HepG2 (cell line): ENCODE data around the gene RANBP3. TPM values are rescaled to one million over a fixed set of nuclear protein-coding genes. Genes with fewer than 3 reads are reported as not detected.

Source experiments
- ATAC-seq: fragments of 200-7000 bp; cut with Tn5 transposase; 3 replicates; pipeline ENCODE4 v1.9.1; 2020; ENCODE audit warnings: mild to moderate bottlenecking, moderate library complexity
- BruUV-seq: library from RNA; stranded (reverse); fragments of 400-500 nt; replicated peaks from 2 replicates; lab custom pipeline; 2021; lab: Mats Ljungman, UMichigan
- CTCF ChIA-PET: fragments of 300-600 bp; formaldehyde crosslinking; extraction: SDS; loops from one replicate; lab custom pipeline; 2021; ENCODE audit warnings: low total read pairs, inconsistent platforms, low intra/inter-chr PET ratio; lab: Yijun Ruan, JAX
- POLR2A ChIA-PET: fragments of 350-600 bp; sonication (Branson Sonifier 250); formaldehyde crosslinking; loops from one replicate; lab custom pipeline; 2020; ENCODE audit warnings: antibody characterized with exemption, inconsistent platforms; lab: Yijun Ruan, JAX
- DNase-seq: peaks from one replicate; pipeline ENCODE4 v3.0.0-alpha.2; 2015; ENCODE audit warnings: low spot score
- FAIRE-seq: peaks from 3 replicates; lab custom pipeline; 2011; peaks lifted over from hg19 to GRCh38; lab: Jason Lieb, UNC
- H2AFZ ChIP-seq: one replicate; pipeline ENCODE4 v1.6.1; 2011; ENCODE audit warnings: low read length, inconsistent platforms
- H3K27ac ChIP-seq: fragments of 300-600 bp; 3 replicates; pipeline ENCODE4 v1.8.0; 2011; ENCODE audit warnings: mixed run types, mild to moderate bottlenecking, mixed read lengths, low read length, inconsistent platforms; ENCODE audit not compliant: insufficient read depth; ENCODE audit errors: extremely low read length
- H3K27me3 ChIP-seq, 2 experiments: fragments of 200-600 bp in 1 of 2; 2 replicates in 1 of 2; 3 replicates in 1 of 2; pipeline versions ENCODE4 v1.6.0 to v1.8.0; 2011; ENCODE audit warnings: low read length in 2 of 2, mild to moderate bottlenecking in 2 of 2, moderate library complexity in 2 of 2, inconsistent platforms in 1 of 2; ENCODE audit not compliant: insufficient read depth in 2 of 2, control insufficient read depth in 1 of 2
- H3K36me3 ChIP-seq, 2 experiments: fragments of 200-600 bp in 1 of 2; replicated peaks in 1 of 2; 2 replicates in 1 of 2; 3 replicates in 1 of 2; pipeline versions ENCODE4 v1.5.1 to v1.8.0; 2011; ENCODE audit warnings: low read length in 2 of 2, inconsistent platforms in 1 of 2; ENCODE audit not compliant: insufficient read depth in 2 of 2, control insufficient read depth in 1 of 2
- H3K4me1 ChIP-seq: 2 replicates; pipeline ENCODE4 v1.5.1; 2012; ENCODE audit warnings: low read length, inconsistent platforms; ENCODE audit not compliant: insufficient read depth
- H3K4me2 ChIP-seq: 2 replicates; pipeline ENCODE4 v1.6.0; 2011; ENCODE audit warnings: low read depth, low read length, inconsistent platforms
- H3K4me3 ChIP-seq, 3 experiments: fragments of 200-600 bp in 1 of 3; sonication (generic), shearing (Covaris generic) in 1 of 3; replicated peaks in 1 of 3; 2 replicates each; pipeline ENCODE4 v1.5.1; 2011 to 2016; ENCODE audit warnings: low read length in 3 of 3, inconsistent platforms in 2 of 3, low read depth in 2 of 3, mild to moderate bottlenecking in 2 of 3, control low read depth in 1 of 3, mixed read lengths in 1 of 3; ENCODE audit not compliant: insufficient read depth in 1 of 3
- H3K79me2 ChIP-seq: one replicate; pipeline ENCODE4 v1.6.1; 2011; ENCODE audit warnings: low read length, inconsistent platforms; ENCODE audit not compliant: insufficient read depth
- H3K9ac ChIP-seq: 2 replicates; pipeline ENCODE4 v1.6.0; 2011; ENCODE audit warnings: mild to moderate bottlenecking, low read depth, low read length, inconsistent platforms; ENCODE audit not compliant: insufficient read depth
- H3K9me3 ChIP-seq: 2 replicates; pipeline ENCODE4 v1.5.1; 2012; ENCODE audit warnings: mild to moderate bottlenecking, low read length
- H4K20me1 ChIP-seq: 2 replicates; pipeline ENCODE4 v1.6.0; 2011; ENCODE audit warnings: inconsistent platforms, mild to moderate bottlenecking, low read length, moderate library complexity; ENCODE audit not compliant: insufficient read depth
- ELF4 ChIP-seq: sonication (generic); formaldehyde crosslinking; IDR thresholded peaks from 2 replicates; pipeline ENCODE4 v1.5.0; 2020; ENCODE audit warnings: missing genetic modification reagents, mild to moderate bottlenecking, moderate library complexity, borderline replicate concordance
- FOXA3 ChIP-seq: IDR thresholded peaks from 2 replicates; pipeline ENCODE4 v1.6.1; 2016; ENCODE audit warnings: missing genetic modification reagents, missing compliant biosample characterization
- GFI1 ChIP-seq: sonication (generic); formaldehyde crosslinking; IDR thresholded peaks from 2 replicates; pipeline ENCODE4 v1.5.0; 2020; ENCODE audit warnings: missing genetic modification reagents, mild to moderate bottlenecking, borderline replicate concordance
- HMG20B ChIP-seq: conservative IDR thresholded peaks from 2 replicates; pipeline ENCODE4 v1.6.1; 2016; ENCODE audit warnings: missing genetic modification reagents, missing compliant biosample characterization
- HNRNPLL ChIP-seq: fragments of 200-400 bp; formaldehyde crosslinking; IDR thresholded peaks from 2 replicates; pipeline ENCODE4 v1.6.1; 2017; ENCODE audit warnings: mild to moderate bottlenecking, low read depth, low read length; ENCODE audit not compliant: poor library complexity, severe bottlenecking
- MAFK ChIP-seq, 2 experiments: IDR thresholded peaks in 1 of 2; conservative IDR thresholded peaks in 1 of 2; 2 replicates each; pipeline ENCODE4 v1.6.1; 2011; ENCODE audit warnings: improper control_type of control experiment in 2 of 2, low read length in 2 of 2
- NFE2L2 ChIP-seq: fragments of 150-350 bp; IDR thresholded peaks from 2 replicates; pipeline ENCODE4 v1.6.1; 2014; ENCODE audit warnings: low read length
- RFXAP ChIP-seq: sonication (generic); formaldehyde crosslinking; IDR thresholded peaks from 2 replicates; pipeline ENCODE4 v1.4.0; 2020; ENCODE audit warnings: missing genetic modification reagents, borderline replicate concordance
- SNAPC2 ChIP-seq: sonication (generic); formaldehyde crosslinking; IDR thresholded peaks from 2 replicates; pipeline ENCODE4 v1.8.1; 2022; ENCODE audit warnings: mild to moderate bottlenecking, missing genetic modification reagents
- ZBTB33 ChIP-seq: sonication (generic); formaldehyde crosslinking; IDR thresholded peaks from 2 replicates; pipeline ENCODE4 v1.4.0; 2020; ENCODE audit warnings: missing genetic modification reagents
- ZBTB38 ChIP-seq: sonication (generic); formaldehyde crosslinking; IDR thresholded peaks from 2 replicates; pipeline ENCODE4 v1.5.1; 2020; ENCODE audit warnings: mild to moderate bottlenecking, missing genetic modification reagents
- ZNF704 ChIP-seq: sonication (generic); formaldehyde crosslinking; IDR thresholded peaks from 2 replicates; pipeline ENCODE4 v1.8.1; 2023; ENCODE audit warnings: mild to moderate bottlenecking, inconsistent platforms, moderate library complexity, missing genetic modification reagents, borderline replicate concordance
- WGBS: methylation state at CpG from one replicate; pipeline ENCODE4 v1.1.6; 2017; ENCODE audit warnings: low lambda C conversion rate; 5-methylcytosine and 5-hydroxymethylcytosine counted together
- in situ Hi-C: cut with HindIII; loops from 2 replicates; pipeline ENCODE4 v1.10.0; 2017; ENCODE audit warnings: low pct_unique_long_range_greater_than_20kb; ENCODE audit not compliant: extremely low pct_ligation_motif_present
- intact Hi-C: fragments of 100-400 bp; cut with micrococcal nuclease; formaldehyde crosslinking; loops from one replicate; pipeline ENCODE4 v1.10.0; 2022; ENCODE audit not compliant: unreplicated experiment
- polyA plus RNA-seq, 8 experiments: library from polyadenylated mRNA; depleted of rRNA in 3 of 8; stranded (reverse) in 7 of 8; unstranded in 1 of 8; fragments of >200 nt; fragmentation: Illumina TruSeq in 4 of 8; extraction: Trizol in 4 of 8; gene quantifications; 2 replicates each; pipeline versions ENCODE4 v1.2.1 to v1.2.3, GENCODE V29; 2011 to 2016; ENCODE audit warnings: low read depth in 4 of 8, missing spikeins in 1 of 8, mixed read lengths in 1 of 8; ENCODE audit not compliant: insufficient read depth in 1 of 8
- total RNA-seq, 5 experiments: library from RNA; depleted of rRNA; stranded (reverse); fragments of >200 nt; fragmentation: Illumina TruSeq; extraction: Trizol; gene quantifications; 2 replicates each; pipeline ENCODE4 v1.2.3, GENCODE V29; 2016; ENCODE audit warnings: low read depth in 1 of 5
- TF ChIP-seq, protein P1 (sequence below): sonication (generic); formaldehyde crosslinking; IDR thresholded peaks from 2 replicates; pipeline ENCODE4 v1.5.1; 2020; ENCODE audit warnings: mild to moderate bottlenecking, missing genetic modification reagents, moderate library complexity
- TF ChIP-seq, protein P2 (sequence below): IDR thresholded peaks from 2 replicates; pipeline ENCODE4 v1.6.1; 2016

The RANBP3 gene
- total and polyA plus RNA-seq, 2 of the 13 experiments (the other 11 are each of a cell fraction or from before 2014, with no cell fraction given), result 39.5 to 149 TPM

- TF ChIP-seq, protein P1, sequence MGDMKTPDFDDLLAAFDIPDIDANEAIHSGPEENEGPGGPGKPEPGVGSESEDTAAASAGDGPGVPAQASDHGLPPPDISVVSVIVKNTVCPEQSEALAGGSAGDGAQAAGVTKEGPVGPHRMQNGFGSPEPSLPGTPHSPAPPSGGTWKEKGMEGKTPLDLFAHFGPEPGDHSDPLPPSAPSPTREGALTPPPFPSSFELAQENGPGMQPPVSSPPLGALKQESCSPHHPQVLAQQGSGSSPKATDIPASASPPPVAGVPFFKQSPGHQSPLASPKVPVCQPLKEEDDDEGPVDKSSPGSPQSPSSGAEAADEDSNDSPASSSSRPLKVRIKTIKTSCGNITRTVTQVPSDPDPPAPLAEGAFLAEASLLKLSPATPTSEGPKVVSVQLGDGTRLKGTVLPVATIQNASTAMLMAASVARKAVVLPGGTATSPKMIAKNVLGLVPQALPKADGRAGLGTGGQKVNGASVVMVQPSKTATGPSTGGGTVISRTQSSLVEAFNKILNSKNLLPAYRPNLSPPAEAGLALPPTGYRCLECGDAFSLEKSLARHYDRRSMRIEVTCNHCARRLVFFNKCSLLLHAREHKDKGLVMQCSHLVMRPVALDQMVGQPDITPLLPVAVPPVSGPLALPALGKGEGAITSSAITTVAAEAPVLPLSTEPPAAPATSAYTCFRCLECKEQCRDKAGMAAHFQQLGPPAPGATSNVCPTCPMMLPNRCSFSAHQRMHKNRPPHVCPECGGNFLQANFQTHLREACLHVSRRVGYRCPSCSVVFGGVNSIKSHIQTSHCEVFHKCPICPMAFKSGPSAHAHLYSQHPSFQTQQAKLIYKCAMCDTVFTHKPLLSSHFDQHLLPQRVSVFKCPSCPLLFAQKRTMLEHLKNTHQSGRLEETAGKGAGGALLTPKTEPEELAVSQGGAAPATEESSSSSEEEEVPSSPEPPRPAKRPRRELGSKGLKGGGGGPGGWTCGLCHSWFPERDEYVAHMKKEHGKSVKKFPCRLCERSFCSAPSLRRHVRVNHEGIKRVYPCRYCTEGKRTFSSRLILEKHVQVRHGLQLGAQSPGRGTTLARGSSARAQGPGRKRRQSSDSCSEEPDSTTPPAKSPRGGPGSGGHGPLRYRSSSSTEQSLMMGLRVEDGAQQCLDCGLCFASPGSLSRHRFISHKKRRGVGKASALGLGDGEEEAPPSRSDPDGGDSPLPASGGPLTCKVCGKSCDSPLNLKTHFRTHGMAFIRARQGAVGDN, result 0 out of 2 replicates have a peak, but pooled peaks have one; percentile 29
- no peak for TF ChIP-seq ZNF704 (CRISPR knock-in tag)
- TF ChIP-seq, protein P2, sequence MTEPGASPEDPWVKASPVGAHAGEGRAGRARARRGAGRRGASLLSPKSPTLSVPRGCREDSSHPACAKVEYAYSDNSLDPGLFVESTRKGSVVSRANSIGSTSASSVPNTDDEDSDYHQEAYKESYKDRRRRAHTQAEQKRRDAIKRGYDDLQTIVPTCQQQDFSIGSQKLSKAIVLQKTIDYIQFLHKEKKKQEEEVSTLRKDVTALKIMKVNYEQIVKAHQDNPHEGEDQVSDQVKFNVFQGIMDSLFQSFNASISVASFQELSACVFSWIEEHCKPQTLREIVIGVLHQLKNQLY (CRISPR knock-in tag), result no peak
Measured at GRCh38 chr19:5954293-5954692, 23.6 kb downstream of the RANBP3 start (continued).

GRCh38 chr19:5953680-5954213, 24.2 kb downstream of the RANBP3 start:
- FAIRE-seq, result no peak
- TF ChIP-seq ZBTB38 (CRISPR knock-in tag) (0 out of 2 replicates have a peak, but pooled peaks have one; percentile 18), FOXA3 (CRISPR knock-in tag) (no peak), NFE2L2 (peak; percentile 80), ZBTB33 (peak; percentile 72; the same call in 1 of the 2 replicates), MAFK (conservative IDR thresholded peaks at IDR 0.05 in 1 of 2, IDR thresholded peaks at IDR 0.05 in 1 of 2; ENCODE audit: low read length in 2 of 2) (peak; percentile 74 to 80), HMG20B (CRISPR knock-in tag) (no peak), HNRNPLL (no peak), ELF4 (no peak), GFI1 (CRISPR knock-in tag) (no peak), RFXAP (CRISPR knock-in tag) (no peak), SNAPC2 (CRISPR knock-in tag) (no peak)

More at GRCh38 chr19:5953680-5954213, 24.2 kb downstream of the RANBP3 start:
- peaks cover 8% of the 10 kb centered on the region; the same call in 1 of the 2 replicates for H4K20me1 ChIP-seq
- no TSS peak for BruUV-seq
- DNase-seq, result no peak
- 92% methylated on average over 17 of the region's 17 CpGs for WGBS
- H3K4me3 ChIP-seq, result peak overlapping the region in 1 of 3 experiments; percentile 38; a peak in 1 of 6 replicates
- no peaks in the 10 kb centered on the region for H3K9me3 ChIP-seq
- ChIA-PET CTCF (no interaction called here), POLR2A (no interaction called here)
- H3K4me2 ChIP-seq, result peak overlapping the region; percentile 60
- no peak for ATAC-seq
- intact Hi-C loops, result loop anchor here (2.0 kb wide), 1 partner anchor 45 kb away; no protein-coding TSS in a partner anchor
- 0 out of 2 replicates have a peak overlapping the region, but pooled peaks have one; percentile 12 for H3K9ac ChIP-seq
- in situ Hi-C loops, result loop anchor here (5.0 kb wide), 1 partner anchor 41 kb away; the partner anchor contains the start of gene CAPS
- H3K27me3 ChIP-seq, result no peaks in the 10 kb centered on the region
- H2AFZ ChIP-seq, result no peak overlapping the region
- peaks cover 22 to 40% of the 10 kb centered on the region in 2 experiments; a peak in 4 of 5 replicates for H3K36me3 ChIP-seq
- H3K4me1 ChIP-seq, result peaks cover 66% of the 10 kb centered on the region
- peaks cover 96% of the 10 kb centered on the region for H3K79me2 ChIP-seq
- H3K27ac ChIP-seq, result peak overlapping the region; percentile 58
